ENCODE measurements around the gene ZNF485.
"Not testable (repeated sequence)": the region's sequence is repeated elsewhere in the genome, so short reads cannot be mapped to it uniquely, and the experiment has no call there.

The ZNF485 gene

DNA sequence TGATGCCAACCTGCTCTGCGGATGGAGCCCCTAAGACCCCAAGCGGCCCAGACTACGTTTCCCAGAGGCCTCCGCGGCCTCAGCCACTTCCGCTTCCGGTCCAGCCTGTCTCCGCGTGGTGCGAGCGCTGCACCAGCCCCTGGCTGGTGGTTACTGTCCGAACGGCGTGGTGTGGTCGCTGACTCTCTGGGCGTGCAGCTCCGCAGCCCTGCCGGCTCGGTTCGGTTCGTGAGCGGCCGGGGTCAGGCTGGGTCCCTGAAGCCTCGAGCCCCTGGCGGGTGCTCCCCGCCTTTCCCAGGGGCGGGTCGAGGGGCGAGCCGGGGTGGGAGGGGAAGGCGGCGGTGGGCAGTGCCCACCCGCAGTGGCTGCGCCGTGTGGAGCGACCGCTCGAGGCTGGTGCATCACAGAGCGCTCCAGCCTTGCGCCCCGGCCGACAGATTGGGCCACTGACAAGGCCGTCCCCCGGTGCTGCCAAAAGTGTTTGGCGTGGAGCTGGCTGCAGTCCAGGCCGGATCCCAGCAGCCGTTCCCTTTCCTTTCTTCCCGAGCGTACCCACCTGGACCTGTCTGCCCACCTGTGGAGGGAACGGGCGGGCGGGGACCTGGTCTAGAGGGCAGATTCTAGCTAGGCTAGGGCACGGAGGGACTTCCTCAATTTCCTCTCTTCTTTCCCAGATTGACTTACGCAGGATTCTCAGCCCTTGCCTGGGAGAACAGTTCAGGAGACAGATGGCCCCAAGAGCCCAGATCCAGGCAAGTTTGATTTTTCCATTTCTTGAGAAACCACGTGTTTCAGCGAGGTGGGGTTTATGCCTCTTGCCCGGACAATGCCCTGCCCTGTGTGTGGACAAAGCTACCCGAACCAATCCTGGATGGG, at the start of gene ZNF485:
Gene ZNF485 (plus strand): TSS at position 116 of the 876 bp plus-strand sequence. CDS start 613 bp downstream, at position 729.
- DNase-seq: peak; percentile 70

DNA sequence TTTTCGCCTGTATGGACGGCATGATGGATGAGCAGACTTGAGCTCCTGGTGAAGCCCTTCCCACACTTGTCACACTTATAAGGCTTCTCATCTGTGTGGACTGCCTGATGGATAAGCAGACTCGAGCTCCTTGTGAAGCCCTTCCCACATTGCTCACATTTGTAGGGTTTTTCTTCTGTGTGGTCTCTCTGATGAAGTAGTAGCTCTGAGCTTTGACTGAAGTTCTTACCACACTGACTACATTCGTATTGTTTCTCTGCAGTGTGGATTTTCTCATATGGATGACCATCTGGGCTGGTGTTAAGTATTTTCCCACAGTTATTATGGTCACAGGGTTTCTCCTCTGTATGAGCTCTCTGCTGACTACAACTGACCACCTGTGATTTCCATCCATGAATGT, 49.0 kb upstream of the ZNF485 start:
- no peak for DNase-seq

DNA sequence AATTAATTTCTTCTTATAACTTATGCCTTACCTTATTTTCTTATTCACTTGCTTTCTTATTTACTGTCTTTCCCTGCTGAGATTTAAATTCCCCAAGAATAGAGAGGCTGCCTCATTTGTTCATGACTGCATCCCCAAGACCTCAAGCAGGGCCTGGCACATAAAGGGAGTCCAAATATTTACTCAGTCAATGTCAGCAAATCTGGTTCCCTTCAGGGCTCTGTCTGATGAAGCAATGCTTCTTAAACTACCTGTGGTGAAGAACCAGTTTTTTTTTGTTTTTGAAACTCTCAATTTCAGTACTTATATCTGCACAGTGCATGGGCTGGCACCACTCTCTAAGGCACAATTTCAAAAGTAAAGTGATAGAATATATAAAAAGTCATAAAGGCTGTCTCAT, 36.6 kb upstream of the ZNF485 start:
- no peak for DNase-seq

DNA sequence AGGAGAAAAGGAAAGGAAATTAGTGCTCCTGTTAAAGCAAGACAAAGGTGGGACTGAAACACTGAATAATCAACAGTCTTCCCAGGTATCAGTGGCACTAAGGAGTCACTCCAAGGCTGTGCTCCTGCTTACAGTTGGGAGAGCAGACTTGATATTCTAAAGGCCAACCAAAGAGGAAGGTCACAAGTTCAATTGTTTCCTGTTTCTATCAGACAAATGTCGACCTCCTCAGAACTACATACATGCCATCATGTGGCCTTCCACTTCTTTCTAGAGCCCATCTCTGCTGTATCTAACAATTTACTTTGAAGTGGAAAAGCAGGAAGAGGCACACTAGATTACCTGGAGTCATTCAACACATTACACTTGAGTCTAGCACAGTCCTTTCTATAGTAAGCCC, 35.3 kb upstream of the ZNF485 start:
- no peak for DNase-seq

DNA sequence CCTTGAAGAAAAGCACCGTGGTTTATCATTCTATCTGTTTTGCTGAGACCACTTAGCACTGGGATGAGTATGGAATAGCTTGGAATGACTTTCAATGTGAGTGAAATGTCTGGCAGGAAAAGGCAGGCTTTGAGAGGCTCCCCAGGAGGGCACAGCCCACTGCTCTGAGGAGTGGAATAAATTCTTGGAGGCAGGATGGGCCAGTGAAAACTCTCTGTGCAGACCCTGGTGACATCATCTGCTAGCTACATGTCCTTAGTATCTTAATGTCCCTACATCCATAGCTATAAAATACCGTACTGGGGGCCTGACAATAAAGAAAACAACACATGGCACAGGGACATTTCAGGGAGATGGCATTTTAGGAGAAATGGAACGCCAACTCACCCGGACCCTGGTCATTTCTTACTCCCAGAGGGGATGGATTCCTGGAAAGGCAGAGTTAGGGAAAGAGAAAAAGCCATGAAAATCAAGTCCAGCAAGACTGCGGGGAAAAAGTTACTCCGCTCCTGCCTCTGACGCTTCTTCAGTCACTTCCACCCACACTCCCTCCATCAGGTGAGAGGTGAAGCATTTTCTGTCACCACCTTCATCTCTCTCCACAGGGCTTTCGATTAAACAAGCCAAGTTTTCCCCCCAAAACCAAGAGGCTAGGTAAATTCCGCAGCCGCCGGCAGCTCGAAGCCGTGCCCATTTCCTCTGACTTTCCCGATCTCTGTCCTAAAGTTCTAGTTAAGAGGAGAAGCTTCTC, 32.8 kb upstream of the ZNF485 start:
- no peak for DNase-seq

DNA sequence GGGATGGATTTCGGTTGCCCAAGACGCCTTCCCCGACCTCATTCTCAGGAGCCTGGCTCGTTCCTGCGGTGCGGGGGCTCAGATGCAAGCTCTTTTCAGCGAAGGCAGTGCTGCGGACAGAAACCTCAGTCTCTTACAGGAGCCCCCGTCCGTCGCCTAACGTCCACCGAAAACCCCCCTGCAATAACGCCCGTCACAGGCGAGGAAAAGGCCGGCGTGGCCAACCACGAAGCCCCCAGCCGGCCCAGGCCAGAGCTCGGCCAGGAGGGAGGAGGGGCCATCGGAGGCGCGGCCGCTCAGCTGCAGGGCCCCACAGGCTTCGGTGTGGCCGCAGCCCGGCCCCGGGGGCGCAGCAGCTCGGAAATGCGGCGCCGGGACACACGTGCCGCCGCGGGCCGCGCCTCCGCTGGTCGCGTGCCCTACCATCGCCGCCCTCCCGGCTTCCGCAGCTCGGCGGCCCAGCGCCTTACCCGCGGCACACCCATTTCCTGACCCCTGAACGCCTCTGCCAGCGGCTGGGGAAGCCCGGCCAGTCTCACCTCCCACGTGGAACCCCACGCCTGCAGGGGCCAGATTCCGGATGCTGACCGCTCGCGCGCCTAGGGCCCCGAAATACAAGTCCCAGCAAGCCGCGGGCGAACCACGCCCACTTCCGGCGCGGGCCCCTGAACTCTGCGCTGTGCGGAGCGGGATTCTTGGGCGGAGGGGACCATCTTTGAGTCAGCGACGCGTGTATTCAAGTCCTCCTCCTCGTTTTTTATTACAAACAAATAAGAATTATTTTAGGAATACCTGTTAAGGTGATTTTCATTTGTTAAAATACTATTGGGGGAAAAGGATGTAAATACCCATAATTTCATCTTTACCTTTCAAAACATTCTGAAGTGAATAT, 32.0 kb upstream of the ZNF485 start, which contains the start of gene ZNF239:
Gene ZNF239 (minus strand): TSS at position 616 of the 892 bp plus-strand sequence. CDS start 16,537 bp downstream, outside the sequence.
- peak; percentile 84 for DNase-seq

DNA sequence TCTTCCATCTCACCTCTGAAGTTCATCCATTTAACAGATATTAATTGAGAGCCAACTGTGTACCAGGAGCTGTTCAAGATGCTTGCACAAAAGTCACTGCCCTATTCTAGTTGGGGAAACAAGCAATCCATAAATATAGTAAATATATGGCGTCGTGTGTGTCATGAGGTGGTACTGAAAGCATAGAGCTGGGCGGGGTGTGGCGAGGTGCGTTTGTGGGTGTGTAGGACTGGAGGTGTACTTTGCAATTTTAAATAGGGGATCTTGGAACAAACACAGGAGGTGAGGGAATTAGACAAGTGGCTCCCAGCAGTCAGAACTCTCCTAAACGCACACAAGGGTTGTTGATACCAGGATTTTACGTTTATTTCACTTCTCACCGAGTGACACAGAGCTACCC, 31.3 kb upstream of the ZNF485 start:
- DNase-seq: no peak

DNA sequence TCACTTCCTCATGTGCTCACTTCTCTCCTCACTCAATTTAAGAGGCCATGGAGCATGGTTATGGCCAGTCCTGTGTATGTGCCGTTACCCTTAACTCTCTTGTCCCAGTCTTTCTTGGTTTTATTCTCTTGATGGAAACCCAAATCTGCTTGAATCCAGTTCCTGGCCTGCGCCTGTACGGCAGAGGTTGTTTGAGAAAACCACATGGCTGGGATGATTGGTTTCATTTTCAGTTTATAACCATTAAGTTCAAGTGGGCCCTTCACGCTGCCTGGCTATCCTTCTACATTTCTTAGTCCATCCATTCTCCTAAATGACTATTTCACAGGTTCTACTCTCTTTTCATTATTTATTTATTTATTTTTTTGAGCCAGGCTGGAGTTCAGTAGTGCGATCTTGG, 30.2 kb upstream of the ZNF485 start:
- DNase-seq: no peak

DNA sequence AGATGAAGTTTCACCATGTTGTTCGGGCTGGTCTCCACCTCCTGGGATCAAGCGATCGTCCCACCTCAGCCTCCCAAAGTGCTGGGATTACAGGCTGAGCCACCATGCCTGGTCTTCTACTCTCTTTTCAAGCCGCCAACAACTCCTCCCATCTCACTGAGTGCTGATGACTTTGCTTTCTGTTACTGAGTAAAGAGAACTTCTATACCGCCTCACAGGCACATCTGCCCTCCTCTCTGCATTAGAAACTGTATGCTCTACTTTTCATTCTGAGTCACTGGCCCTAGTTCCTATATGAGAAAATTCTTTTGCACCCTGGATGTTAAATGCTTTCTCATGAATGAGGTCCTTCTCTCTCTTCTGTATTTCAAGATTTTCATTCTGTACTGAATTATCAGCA, 29.7 kb upstream of the ZNF485 start:
- no peak for DNase-seq

DNA sequence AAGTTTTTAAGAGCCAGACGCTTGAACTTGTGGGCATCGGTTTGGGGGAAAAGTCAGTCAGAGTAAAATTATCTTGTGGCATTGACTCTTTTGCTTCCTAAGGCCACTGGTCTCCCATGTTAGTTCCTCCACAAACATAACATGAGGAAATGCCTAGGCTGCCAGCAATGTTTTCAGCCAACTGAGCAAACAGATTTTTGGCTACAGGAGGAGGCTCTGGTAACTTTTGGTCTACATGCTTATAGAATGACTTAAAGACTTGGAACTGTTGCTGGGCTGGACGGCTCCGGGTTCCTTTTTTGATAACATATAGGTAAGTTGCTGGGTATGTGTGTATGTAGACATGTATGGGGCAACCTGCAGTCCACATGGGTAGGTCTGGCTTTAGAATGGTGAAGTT, 22.2 kb upstream of the ZNF485 start:
- DNase-seq: no peak

DNA sequence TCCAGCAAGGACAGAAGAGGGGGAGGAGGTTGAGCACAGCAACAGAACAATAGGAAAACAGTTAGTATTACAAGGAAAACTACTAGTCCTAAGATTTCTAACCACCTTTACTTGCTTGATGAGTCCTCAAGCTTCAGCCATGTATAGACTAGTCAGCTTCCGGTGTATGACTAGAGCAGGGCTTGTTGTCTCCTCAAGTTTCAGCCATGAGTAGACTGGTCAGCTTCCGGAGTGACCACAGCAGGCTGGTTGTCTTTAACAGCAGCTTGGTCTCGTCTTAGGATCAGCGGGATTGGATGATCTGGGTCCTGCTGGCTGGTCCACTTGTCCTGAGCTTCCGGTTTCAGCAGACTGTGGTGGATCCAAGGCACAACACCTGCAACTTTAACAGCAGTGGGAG, 21.2 kb upstream of the ZNF485 start:
- no peak for DNase-seq

DNA sequence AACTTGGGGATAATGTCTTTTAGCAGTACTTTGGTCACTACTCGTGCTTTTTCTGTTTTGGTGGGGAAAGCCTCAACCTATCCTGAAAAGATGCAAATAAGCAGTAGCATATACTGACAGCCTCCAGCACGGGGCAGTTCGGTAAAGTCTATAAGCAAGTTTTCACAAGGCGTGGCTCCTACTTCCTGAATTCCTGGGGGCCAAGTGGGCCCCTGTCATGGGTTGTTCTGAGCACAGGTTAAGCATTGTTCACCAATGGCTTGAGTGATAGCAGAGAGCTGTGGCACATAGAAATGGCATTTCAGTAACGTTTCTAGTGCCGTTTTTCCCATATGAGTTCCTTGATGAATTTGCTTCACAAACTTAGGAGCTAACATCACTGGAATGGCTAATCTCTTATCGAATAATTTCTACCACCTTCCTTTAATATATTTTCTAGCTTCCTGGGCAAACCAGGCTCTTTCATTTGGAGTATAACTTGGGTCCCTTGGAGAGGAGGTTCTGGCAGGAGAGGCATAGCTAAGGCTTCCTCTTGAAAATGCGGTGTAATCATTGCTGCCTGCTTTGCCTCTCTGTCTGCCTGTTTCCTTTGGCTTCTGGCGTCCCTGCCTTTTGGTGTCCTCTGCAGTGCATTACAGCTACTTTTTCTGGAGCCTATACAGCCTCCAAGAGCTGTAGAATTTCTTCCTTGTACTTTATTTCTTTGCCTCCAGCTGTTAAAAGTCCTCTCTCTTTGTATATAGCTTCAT, 20.1 kb upstream of the ZNF485 start:
- DNase-seq: no peak

DNA sequence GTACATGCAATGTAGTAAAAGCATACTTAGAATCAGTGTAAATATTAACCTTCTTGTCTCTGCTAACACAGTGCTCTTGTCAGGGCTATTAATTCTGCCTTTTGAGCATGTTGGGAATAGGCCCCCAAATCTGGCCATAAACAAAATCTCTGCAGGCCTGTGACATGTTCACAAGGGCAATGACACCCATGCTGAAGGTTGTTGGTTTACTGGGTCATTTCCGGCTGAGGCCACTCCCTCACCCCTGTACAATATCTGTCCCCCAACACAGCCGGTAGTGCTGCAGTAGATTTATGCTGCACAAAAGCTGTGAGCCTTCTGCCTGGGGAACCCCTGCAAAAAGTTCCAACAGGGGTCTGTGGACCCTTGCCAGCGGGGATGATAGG, 19.5 kb upstream of the ZNF485 start:
- DNase-seq: not testable (repeated sequence)

DNA sequence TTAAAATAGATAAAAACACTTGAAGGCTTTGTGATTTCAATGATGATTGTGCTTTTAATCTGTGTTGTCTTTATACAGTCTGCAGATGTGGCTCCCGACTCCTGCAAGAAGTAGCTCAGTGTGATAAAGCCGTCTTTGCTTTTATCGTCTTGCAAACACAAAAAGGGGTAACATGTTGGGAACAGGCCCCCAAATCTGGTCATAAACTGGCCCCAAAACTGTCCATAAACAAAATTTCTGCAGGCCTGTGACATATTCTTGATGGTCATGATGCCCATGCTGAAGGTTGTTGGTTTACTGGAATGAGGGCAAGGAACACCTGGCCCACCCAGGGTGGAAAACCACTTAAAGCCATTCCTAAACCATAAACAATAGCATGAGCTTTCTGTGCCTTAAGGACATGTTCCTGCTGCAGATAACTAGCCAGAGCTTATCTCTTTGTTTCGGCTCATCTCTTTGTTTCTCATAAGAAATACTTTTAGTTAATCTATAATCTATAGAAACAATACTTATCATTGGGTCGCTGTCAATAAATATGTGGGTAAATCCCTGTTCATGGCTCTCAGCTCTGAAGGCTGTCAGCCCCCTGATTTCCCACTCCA, 14.8 kb upstream of the ZNF485 start:
- DNase-seq: no peak

DNA sequence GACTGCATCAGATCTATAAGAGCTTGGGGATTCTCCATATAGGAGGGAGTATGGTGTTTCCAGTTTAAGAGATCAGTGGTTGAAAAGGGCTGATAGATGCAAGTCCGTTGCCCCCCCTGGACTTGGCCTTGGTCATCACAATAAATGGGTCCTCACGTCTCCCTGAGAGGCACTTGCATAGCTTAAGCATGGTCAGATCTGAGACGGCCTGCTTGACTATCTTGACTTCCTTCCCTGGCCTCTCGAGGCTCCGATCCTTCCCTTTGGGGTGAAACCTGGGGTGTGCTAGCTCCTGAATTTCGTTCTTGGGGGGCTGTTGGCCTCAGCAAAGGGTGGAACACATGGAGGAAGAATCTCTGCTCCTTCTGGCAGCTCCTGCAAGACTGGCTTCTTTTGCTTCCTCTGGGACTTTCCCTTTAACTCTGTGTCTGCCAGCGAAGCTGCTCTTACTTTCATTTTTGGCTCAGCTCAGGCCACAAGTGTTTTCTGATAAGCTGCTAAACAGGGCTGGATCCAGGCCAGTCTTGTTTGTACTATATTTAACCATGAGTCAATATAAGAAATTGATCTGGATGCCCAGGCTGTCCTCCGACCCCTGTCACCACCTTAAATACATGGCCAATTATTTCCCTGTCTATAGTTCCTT, 11.2 kb upstream of the ZNF485 start:
- no peak for DNase-seq

DNA sequence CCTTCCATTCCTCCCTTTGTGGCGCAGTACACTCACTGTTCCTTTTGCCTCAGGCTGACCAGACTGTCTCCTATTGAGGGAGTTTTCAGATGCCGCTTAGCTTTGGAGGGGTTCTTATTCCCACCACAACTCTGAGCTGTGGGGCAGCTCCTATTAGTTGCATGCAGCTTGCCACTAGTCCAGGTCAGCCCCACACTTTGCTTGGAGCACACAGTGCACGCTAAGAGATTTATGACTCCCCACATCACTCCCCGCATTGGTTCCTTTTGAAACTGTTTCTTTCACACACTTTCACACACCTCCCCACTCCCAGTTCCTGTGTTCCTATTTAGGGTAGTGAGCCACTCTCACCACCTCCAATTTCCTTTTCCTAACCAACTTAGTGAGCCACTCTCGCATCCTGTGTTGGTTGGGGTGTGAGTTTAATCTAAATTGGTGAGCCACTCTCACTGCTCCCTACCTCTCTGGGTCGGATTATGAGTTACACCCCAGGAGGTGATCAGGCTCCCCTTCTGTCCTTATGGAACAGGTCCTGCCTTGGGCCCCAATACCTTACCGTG, 10.4 kb upstream of the ZNF485 start:
- DNase-seq: no peak

DNA sequence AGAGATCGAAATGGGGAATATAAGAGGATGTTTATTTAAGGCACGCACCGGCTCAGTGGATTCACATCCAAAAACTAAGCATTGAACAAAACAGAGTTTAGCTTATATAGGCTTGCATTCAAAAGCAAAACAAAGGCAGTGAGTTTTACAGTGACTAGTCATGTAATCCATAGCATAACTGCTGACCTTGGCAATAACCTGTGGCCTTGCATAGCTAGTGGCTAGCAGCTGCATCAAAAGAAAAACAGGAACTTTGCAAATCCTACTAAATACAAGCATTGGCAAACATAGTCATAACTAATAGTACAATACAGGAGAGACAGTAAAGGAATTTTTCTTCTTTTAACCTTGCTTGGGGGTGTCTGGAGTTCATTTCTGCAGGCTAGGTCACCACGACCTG, 9.7 kb upstream of the ZNF485 start:
- DNase-seq: no peak

DNA sequence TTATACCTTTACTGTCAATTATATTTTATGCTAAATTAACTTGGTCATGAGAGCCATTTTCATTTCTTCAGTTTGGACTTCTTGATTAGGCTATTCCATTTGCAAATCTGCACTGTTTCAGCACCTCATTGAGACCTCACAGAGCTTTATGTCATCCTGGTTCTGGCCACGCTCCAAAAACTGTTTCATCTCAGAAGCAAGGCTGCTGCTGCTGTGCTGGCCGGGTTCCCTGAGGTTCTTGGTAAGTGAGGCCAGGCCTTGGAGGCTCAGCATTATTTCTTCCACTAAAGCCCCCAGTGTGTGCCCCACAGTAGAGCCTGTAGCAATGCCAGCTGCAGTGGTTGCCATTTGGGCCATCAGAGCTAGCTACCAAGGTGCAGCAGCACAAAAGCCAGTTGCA, 7.8 kb upstream of the ZNF485 start:
- no peak for DNase-seq

DNA sequence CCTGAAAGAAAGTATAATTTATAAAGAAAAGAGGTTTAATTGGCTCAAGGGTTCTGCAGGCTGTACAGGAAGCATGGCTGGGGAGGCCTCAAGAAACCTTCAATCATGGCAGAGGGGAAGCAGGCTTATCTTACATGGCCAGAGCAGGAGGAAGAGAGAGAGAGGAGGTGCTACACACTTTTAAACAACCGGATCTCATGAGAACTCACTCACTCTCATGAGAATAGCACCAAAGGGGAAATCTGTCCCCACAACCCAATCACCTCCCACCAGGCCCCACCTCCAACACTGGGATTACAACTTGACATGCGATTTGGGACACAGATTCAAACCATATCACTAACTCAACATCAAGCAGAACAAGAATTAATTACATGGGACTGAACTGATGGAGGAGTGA, 6.9 kb upstream of the ZNF485 start:
- DNase-seq: no peak

DNA sequence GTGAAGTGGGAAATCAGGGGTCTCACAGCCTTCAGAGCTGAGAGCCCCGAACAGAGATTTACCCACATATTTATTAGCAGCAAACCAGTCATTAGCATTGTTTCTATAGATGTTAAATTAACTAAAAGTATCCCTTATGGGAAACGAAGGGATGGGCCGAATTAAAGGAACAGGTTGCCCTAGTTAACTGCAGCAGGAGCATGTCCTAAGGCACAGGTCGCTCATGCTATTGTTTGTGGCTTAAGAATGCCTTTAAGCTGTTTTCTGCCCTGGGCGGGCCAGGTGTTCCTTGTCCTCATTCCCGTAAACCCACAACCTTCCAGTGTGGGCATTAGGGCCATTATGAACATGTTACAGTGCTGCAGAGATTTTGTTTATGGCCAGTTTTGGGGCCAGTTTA, 4.7 kb upstream of the ZNF485 start:
- DNase-seq: not testable (repeated sequence)

DNA sequence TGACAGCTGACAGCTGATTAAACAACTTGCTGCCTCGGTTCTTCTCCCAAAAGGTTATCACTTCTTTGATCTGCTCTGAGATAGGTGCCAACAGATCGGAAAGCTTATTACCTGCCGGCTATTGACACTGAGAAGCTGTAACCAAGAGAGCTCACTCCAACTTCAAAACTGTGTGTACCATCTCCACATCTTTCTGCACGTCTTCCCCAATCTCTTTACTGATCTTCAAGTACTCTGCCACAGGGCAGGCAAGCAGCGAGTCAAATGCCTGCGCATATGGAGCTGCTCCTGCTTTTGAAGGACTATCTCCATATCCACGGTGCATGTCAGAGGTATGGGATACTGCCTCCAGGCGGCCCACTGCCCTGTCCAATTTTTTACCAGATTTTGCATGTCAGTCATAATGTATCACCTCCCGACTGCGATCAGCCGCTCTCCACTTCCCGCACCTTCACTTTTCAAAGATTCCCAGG, 352 bp upstream of the ZNF485 start:
- no peak for DNase-seq
